Amniotic stem cell (primary cell): Measurements from ENCODE around the gene PLPP2.

Experiments used
- DNase-seq: peaks from one replicate; lab custom pipeline; 2025; lab: John Stamatoyannopoulos, UW

PLPP2 gene

DNA sequence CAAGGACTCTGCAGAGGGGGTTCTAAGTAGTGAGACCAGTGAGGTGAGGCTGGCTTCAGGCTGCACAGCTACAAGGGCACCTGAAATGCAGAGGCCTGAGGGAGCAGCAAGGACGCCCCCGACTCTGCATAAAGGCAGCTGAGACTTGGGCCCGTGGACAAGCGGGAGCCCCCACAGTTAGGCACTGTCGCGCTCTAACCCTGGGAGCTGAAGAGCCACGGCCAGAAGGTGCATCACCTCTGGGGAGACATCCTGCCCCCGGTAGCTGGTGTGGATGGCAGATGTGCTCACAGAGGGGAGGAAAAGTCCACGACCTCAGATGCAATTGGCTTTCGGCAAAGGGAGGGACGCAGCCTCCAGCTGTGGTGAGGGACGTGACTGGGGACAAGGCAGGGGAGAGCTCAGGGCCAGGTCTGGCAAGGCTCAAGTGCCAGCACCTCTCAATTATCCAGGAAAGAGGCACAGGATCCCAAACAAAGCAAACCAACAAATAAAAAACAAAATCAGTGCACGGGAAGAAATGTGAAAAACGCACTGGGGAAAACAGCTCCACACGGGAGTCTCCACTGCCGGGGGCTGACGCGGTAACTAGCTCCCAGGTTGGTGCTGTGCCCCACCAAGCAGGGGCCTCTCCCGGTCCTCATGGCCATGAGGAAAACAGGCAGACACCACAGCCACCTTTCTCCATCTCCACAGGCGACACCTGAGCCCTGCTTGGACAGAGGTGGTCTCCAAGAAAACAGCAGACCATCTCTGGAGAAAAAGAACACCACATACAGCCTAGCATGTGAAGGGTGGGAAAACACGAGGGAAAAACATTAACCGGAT is 23.0 kb upstream of the PLPP2 start:
- no peak for DNase-seq

DNA sequence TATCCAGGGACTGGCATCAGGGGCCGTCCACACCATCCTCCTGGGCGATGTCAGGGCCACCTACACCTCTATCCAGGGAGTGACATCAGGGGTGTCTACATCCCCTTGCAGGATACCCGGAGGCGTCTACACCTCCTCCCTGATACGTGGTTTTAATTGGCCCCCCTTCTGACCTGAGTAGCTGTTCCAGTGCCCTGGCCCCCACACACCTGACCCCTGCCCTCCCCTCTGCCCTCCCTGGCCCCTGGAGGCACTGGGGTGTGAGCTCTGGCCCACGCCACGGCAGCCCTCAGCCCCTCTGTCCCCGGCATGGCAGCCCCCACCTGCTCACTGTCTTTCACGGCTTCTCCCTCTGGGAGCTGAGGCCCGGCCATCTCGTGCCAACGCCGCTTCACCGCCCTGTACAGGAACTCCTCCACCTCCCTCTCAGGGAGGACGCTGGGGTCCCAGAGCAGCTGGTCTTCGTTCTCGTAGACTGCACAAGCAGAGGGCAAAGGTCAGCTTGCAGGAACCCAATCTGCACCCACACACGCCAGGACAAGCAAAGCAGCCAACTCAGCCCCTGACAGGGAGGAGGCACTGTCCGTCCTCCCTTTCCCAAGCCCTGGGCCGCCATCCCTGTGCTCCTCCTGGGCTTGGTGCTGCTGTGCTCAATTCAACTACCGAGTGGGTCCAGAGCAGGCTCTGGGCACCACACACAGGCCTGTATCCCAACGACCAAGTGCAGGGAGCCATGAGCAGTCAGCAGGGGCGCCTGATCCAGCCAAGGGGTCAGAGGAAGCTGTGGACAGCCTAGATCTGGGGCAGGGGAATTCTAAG is 22.2 kb upstream of the PLPP2 start:
- DNase-seq = no peak

- DNase-seq = no peak
Measured at GRCh38 chr19:311813-312261, 20.6 kb upstream of the PLPP2 start.

DNA sequence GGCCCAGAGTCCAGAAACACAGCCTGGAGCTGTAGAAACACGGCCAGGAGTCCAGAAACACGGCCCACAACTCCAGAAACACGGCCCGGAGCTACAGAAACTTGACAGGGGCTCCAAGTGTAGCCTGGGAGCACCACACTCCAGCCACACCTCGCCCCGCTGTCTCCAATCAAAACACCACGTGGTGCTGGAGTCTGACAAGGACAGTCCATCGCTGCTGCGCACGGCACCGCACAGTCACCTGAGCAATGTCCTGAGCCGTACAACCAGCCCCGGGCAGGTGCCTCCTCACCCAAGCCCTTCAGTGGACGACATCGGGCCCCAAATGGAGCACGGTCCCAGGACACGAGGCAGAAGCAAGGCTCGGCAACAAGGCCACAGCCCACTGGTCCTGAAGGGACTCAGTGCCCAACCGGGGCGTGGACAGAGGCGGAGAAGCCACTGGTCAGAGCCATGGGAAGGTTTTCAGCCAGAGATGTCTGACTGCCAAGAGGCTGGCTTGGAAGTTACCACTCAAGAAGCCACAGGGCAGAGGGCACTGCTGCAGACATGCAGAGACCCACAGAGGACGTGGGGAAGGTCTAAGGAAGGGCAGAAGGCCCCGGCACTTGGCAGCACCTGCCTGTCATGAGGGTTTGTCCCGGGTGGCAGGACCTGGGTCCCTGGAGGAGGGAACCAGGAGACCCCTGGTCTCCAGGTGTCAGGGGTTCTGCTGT is 19.7 kb upstream of the PLPP2 start:
- DNase-seq = no peak

- DNase-seq = no peak
Measured at GRCh38 chr19:310141-310651, 19.0 kb upstream of the PLPP2 start.

DNA sequence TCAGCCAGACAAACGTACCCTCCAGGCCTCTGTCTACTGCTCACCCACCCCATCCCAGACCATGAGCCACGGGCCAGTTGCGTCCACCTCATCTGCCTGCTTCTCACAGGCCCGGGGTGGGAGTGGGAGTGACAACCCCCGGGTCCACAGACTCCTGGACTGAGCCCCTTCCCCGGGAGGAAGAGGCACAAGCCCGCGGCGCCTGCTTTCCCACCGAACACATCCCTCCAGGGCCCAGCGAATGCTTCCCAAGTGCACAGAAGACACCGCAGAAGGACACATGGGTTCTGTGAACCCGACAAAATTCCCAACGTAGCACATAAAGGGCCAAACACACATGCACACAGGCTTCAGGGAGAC is 18.0 kb upstream of the PLPP2 start:
- no peak for DNase-seq

DNA sequence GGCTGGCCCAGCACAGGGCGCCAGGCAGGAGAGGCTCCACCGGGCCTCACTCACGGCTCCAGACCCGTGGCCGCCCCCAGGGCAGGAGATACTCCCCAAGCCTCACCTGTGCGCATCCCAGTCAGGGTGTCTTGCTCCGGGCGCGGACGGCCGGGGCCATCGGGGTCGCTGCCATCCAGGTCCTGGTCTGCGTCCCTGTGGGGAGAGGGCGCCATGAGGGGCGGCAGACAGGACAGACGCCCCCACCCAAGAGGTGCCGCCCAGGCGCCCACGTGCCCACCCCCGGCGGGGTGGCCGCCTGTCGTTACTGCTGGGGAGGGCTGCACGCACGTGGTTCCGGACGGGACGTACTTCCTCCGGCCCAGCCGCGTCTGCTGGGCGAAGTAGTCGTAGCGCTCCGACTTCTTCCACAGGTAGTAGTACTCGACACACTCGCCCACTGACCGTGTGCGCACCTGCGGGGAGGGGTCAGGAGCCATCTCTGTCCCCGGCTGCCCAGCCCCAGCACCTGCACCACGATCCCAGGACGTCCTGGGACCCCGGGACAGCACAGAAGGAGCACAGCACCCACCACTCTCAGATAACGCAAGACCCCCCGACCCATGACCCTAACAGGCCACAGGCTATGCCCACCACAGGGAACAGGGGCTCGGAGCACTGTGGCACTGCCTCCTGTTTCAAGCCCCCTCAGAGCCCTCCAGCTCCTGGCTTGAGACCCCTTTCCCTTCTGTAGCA is 17.4 kb upstream of the PLPP2 start:
- no peak for DNase-seq

DNA sequence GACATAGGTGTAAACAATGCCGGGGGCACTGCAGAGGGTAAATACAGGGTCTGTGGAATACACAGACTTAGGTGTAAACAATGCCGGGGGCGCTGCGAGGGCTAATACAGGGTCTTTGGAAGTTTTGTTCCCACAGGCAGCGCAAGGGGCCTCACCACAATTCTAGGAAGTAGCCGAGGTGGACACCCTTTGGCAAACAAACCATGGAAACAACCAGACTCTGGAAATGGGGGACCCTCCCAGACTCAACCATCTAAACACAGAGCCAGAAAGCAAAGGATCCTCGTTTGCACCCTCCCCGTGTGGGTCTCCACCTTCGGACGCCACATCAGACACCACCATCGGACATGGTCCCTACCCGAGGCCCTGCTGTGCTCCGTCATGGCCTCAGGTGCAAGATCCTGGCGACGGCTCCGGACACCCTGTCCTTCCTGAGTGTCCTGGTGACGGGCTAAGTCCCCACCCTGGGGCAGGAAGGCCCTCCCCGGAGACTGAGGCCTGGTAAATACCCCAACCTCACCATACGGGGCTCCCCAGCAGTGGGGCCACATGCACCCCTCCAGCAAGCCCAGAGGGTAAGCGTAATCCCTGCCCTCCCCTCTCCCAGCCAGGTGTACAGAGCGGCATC is 16.7 kb upstream of the PLPP2 start:
- DNase-seq = no peak

- DNase-seq = no peak
Measured at GRCh38 chr19:307111-307531, 15.9 kb upstream of the PLPP2 start.

DNA sequence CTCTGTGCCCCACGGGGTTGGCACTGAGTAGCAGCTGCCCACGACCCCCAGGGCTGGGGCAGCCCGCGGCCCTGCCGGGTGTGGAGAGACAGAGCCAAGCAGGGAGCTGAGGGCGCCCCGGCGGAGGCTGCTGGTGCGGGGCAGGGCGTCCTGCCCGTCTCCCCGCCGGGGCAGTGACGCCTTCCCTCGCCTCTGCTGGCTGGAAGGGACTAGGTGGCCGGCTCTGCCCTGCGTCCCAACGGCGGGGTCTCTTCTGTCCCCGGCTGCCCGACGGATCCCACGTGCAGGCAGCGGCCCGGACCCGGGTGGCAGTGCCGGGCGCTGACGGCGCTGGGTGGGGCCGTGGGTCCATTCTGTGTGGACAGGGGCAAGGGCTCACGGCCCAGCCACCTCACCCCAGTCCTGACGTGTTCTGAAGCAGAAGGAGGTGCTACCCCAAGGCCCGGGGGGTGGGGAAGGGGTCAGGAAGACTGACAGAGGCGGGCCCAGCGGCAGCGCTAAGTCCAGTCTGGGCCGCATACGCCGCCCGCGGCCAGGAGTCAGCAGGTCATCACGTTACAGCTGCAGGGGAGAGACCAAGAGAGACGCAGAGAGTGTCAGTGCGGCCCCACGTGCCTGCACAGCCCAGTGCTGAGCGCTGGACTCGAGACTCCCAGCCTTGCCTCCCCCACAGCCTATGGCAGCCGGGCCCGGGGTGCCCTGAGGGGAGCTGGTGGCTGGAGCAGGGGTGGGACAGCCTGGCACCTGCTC is 15.1 kb upstream of the PLPP2 start:
- DNase-seq = no peak

DNA sequence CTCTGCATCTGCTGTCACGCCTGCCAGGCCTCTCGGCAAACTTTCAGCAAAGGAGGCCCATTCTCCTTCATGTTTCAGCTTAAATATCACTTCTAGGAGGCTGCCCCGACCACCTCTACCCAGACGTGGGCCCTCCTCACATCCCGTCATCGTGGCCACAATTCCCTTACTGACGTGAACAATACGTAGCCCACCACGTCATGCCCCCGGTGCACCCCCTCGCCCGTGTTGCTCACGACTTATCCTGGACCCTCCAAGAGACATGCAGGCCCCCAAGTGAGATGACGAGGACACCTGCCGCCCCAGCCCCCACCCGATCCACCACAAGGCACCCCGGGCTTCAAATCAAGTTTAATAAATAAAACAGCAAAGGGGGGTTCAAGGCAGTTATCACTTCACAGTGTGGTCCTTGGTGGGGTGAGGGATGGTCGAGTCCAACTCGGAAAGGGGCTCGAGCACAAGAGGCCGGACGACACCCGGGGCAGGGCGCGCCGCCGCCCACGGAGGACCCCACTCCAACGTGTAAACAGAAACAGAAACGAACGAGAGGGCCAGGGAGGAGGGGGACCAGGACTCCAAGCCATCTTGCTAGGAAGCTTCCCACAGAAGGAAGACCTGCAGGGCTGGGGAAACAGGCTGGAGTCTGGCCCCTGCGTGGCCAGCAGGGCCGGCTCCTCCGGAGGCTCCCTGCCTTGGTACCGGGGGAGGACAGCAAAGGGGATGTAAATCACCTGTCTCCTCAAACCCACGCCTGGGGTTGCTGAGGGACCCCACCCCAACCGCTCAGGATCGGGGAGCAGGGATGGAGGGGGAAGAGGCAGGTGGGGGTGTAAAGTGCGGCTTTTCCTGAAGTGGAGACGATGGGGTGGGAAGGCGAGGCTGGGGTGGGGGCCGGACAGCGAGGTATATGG is 14.3 kb upstream of the PLPP2 start:
- no peak for DNase-seq

DNA sequence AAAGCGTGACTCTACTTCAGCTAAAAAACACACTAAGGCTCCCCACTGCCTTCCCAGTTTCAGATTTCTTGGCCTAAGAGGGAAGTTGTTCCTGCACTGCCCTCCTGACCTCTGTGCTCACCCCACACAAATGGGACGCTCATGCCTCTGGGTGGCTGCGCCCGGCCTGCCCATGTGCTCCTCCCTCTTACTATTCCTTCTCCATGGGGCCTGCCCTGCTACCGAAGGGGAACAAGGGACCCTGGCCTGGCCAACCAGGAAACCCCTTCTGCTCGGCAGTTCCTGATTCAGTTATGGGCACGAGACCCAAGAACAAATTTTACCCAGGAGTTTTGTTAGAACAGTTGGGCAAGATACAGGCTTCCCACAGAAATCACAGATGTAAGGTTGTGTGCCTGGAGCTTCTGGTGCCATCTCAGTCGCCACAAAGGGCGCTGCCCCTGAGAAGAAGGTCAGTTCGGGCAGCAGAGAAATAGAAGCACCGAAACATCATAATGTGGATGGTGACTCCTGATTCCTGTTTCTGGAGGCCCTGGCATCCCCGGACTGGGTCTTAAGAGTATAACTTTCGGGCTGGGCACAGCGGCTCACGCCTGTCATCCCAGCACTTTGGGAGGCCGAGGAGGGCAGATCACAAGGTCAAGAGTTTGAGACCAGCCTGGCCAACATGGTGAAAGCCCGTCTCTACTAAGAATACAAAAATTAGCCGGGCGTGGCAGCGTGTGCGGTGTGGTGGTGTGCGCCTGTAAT is 5.4 kb upstream of the PLPP2 start:
- no peak for DNase-seq

- DNase-seq = no peak
Measured at GRCh38 chr19:295687-296370, 4.6 kb upstream of the PLPP2 start.

- no peak for DNase-seq
Measured at GRCh38 chr19:294946-295686, 3.9 kb upstream of the PLPP2 start.

- no peak for DNase-seq
Measured at GRCh38 chr19:294341-294945, 3.2 kb upstream of the PLPP2 start.

DNA sequence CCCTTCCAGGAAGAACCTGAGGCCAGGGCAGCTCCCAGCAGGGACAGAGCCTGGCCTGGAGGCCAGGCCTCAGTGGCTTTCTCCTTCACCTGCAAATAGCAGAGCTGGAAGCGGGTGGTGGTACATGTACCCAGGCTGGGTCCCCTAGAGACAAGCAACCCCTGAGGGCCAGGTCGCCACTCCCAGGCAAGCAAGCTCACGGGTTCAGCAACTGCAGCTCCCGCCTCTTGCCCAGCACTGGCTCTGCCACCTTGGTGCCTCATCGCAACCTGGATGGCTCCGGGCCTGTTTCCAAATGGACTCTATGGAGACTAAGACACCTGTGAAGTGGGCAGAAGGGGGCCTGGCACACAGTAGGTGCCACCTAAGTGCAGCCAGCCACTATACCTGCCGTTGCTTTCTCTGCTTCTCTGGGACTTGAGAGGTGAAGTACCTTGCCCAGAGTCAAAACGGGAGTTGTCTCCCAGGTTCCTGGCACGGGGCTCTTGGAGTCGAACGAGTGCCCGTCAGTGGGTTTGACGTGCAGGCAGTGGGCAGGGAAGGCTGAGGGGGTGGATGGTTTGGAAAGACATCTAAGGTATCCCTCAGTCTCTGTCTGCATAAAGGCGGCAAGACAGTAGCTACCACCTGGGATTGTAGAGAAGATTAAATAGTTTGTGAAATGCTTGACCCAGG is 2.4 kb upstream of the PLPP2 start:
- DNase-seq = no peak
